OCI-M2 (cell line): ENCODE measurements around the gene RNF166.

Experiments used
- DNase-seq: peaks from one replicate; lab custom pipeline; 2025; ENCODE audit not compliant: unreplicated experiment; lab: John Stamatoyannopoulos, UW

RNF166 gene

GRCh38 chr16:88694221-88695087 is 11.8 kb downstream of the RNF166 start:
- no peak for DNase-seq

GRCh38 chr16:88693420-88694177 is 12.6 kb downstream of the RNF166 start:
- DNase-seq, result no peak

- DNase-seq, result no peak
Observed at GRCh38 chr16:88692861-88693260, 13.3 kb downstream of the RNF166 start.

DNA sequence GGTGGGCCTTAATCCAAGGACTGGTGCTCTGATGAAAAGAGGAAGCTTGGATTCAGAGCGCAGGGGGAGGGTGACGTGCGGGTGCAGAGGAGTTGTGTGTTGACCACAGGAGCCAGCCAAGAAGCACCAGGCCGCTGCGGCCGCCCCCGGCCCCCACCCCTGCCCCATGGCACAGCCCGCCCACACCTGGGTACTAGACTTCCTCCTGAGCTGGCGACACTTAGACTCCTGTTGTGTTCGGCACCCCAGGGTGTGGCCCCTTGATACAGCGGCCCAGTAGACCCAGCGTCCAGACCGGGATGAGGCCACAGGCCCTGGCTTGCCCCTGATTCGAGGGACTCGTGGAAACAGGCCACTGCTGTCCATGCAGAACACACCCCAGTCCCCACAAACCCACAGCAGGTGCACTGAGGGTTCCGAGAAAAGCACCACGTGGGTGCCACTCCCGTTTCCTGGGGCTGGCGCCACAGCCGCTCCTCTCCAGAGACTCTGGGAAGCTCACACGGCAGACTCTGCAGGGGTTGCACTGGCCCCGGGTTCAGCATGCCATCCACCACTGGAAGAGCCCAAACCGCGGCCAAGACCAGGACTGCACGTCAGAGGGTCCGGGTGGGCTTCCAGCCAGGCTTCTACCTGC is 14.2 kb downstream of the RNF166 start:
- no peak for DNase-seq

- no peak for DNase-seq
Observed at GRCh38 chr16:88691129-88691813, 14.9 kb downstream of the RNF166 start.

DNA sequence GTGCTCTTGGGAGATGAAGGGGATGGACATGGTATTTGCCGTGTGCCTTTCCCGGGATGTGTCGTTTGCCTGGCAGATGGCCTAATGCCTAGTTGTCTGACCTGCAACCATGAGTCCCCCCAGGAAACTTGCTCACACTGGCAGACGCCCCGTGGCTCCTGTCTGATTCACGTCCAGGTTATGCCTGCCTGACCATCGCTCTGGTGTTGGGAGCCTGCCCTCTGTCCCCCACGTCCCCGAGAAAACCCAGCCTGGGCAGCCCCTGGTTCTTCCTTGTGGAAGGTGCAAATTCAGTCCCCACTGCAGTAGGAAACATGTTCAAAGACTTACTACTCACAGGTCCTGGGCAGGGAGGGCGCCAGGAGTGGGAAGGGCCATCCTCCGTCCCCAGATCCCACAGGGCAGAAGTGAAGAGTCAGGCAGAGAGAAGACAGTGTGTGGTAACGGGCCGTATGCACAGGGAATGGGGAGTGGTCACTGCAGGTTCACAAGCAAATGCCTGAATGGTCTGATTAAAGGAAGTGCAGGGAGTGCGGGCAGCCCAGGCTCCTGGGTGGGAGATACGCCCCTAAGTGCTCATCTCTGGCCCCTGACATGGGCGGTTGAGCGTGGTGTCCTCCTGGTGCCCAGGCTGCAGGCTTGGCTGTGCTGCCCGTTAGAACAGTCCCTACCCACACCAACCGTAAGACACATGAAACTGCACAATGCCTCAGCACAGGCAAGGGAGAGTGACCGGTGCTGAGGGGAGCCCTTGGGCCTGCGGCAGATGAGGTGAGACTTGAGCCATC is 15.7 kb downstream of the RNF166 start:
- no peak for DNase-seq

DNA sequence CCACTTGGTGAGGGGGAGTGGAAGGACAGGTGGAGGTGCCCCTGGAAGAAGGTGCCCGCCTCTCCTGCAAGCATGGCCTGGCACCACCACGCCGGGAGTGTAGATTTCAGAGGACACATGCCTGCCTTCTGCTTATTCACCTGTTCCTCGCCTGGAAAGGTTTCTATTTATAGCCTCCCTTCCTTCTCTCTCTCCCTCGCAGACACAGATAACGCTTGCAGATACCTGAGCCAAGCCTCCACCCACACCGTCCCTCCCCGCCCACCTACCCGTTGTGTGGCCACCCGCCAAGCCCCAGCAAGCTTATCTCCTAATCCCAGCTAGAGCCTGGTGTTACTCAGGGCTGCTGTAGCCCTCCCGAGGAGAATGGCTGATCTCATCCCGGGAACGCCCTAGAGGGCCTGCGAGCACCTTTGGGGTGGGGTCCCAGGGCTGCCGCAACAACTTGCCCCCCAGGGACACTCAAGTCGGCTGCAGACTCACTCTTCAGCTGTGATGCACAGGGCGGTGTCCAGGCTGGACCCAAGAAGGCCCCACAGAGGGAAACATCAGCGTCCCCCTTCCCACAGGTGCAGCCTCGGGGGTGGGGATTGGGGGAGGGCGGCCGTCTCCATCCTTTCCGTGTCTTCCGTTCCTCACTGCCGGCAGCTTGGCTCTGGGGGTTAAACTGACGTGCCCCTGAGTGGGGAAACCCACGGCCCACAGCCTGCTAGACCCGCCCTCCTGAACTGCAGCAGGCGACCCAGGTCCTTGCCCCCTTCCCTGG is 18.0 kb downstream of the RNF166 start:
- no peak for DNase-seq

- no peak for DNase-seq
Observed at GRCh38 chr16:88687676-88688012, 18.6 kb downstream of the RNF166 start.

GRCh38 chr16:88687254-88687576 is 19.0 kb downstream of the RNF166 start:
- no peak for DNase-seq

DNA sequence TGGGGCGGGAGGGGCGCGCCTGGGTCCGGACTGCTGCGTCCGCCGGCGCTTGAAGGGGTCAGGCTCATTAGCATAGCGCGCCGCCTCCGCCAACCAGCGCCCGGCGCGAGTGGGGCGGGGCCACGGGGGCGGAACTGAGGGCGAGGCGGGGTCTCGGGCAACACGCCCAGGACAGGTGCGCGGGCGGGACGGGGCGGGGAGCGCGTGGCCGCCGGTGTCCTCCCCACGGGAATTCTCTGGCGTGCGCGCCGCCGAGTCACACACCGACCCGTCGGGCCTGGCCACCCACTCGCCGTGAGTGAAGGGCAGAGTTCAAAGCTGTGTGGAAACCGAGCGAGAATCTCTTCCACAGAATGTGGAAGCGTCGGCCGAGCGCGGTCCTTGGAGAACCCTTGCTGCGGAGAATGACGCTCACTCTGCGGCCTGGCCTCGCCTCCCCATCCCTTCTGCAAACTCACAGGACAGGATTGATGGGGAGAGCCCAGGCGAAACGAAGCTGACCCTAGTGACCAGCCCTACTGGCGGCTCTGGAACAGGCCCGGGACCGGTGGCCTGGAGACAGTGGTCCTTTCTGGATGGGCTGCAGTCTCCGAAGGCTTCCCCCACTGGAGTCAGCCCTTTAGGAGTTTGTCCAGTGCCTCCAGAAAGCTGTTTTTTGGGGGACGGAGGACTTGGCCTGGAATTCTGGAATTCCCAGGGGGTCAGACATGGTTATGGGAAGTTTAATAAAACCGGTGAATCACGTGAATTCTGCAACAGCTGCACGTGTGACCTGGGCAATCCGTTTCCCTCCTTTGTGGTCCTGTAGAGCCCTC is 19.6 kb downstream of the RNF166 start, which contains the start of gene SNAI3:
TSS of gene SNAI3 (minus strand) at position 69 of the 815 bp plus-strand sequence. CDS start 101 bp downstream, outside the sequence.
- no peak for DNase-seq

- DNase-seq, result no peak
Observed at GRCh38 chr16:88686062-88686438, 20.2 kb downstream of the RNF166 start.

GRCh38 chr16:88685156-88686061 is 20.8 kb downstream of the RNF166 start:
- DNase-seq, result no peak

- DNase-seq, result no peak
Observed at GRCh38 chr16:88684569-88685155, 21.5 kb downstream of the RNF166 start.

DNA sequence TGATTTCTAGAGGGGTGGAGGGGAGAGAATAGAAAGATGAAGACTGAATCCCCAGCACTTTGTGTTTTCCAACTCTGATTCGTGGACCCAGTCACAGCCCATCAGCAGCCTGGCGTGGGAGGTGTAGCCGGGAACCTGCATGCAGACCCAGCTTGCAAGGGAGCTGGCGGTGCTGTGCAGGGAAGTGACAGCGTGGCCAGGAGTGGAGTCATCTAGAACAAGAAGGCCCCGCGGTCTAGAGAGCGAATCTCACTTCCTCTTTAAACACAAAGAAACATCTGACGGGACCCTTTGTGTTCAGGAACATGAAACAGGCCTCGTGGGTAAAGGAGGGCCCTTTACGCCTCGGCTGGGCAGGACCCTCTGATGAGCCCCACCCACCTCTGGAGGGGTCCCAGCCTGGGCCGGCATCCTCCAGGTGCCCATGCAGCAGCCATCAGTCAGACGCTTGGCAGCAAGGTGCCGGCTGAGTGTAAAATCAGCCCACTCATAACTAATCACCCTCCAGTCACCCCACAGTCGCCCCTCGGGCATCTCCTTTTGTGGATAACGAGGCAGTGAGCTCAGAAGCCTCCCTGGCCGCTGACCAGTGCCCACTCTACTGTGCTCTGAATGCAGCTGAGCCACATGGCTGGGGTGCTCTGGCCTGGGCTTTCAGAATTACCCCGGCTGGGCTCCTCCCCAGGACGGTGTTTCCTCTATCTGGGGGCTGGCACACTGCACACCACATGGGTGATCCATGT is 24.3 kb downstream of the RNF166 start:
- DNase-seq, result no peak

GRCh38 chr16:88681084-88681680 is 25.0 kb downstream of the RNF166 start:
- no peak for DNase-seq

GRCh38 chr16:88680554-88681083 is 25.6 kb downstream of the RNF166 start:
- no peak for DNase-seq
